Mesothelial cell of epicardium (in vitro differentiated cells): ENCODE results near the gene ITGA6. TPM values are rescaled to one million over a fixed set of nuclear protein-coding genes. Genes with fewer than 3 reads are reported as not detected.

Experiments used
- DNase-seq, 2 experiments: peaks; one replicate each; pipeline ENCODE4 v3.0.0; 2021; ENCODE audit warnings: low spot score in 2 of 2; ENCODE audit not compliant: unreplicated experiment in 2 of 2
- H3K27ac Mint-ChIP-seq: 2 replicates; pipeline ENCODE4 v1.8.0; 2021; ENCODE audit warnings: mixed read lengths
- H3K27me3 Mint-ChIP-seq: 2 replicates; pipeline ENCODE4 v1.8.0; 2021; ENCODE audit warnings: low read depth, mixed read lengths
- H3K36me3 Mint-ChIP-seq: 2 replicates; pipeline ENCODE4 v1.8.0; 2021; ENCODE audit warnings: mixed read lengths
- H3K4me1 Mint-ChIP-seq: 2 replicates; pipeline ENCODE4 v1.8.0; 2021; ENCODE audit warnings: mixed read lengths
- H3K4me3 Mint-ChIP-seq: 2 replicates; pipeline ENCODE4 v1.8.0; 2021; ENCODE audit warnings: mild to moderate bottlenecking, moderate library complexity, mixed read lengths
- H3K9me3 Mint-ChIP-seq: 2 replicates; pipeline ENCODE4 v1.8.0; 2021; ENCODE audit warnings: mixed read lengths
- total RNA-seq: library from RNA; stranded (reverse); gene quantifications from 3 replicates; pipeline ENCODE4 v1.2.1, GENCODE V29; 2021
- TF ChIP-seq, protein P1 (sequence below): fragments of 200-600 bp; sonication (generic); IDR thresholded peaks from one replicate; pipeline ENCODE4 v1.5.0; 2021; ENCODE audit warnings: antibody characterized with exemption; ENCODE audit not compliant: unreplicated experiment

ITGA6 gene
- total RNA-seq, 1 donor from 2014 or later, result 40.5 TPM

DNA sequence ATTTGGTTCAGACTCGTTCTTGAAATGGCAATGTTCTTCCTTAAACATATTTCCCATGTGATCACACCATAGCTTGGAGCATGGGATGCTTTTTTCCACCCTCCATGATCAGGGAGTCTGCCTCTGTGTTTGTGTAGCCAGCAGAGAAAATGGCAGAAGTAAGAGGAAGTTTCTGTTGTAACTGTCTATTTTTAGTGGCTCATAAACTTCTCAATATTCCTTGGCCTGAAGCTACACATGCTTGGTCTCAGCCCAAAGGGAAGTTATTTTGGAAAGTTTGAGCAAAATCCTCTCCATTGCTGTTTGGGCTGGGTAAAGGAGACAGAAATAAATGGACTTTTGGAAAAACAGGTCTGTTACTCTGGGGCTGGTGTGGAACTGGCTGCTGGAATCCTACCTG lies 33.4 kb upstream of the ITGA6 start:
- no peak overlapping the region for H3K4me3 Mint-ChIP-seq
- no peak for DNase-seq
- no peaks in the 10 kb centered on the region for H3K27me3 Mint-ChIP-seq
- no peak overlapping the region for H3K27ac Mint-ChIP-seq
- H3K9me3 Mint-ChIP-seq, result no peaks in the 10 kb centered on the region
- H3K4me1 Mint-ChIP-seq, result peaks cover 6% of the 10 kb centered on the region
- TF ChIP-seq, protein P1, sequence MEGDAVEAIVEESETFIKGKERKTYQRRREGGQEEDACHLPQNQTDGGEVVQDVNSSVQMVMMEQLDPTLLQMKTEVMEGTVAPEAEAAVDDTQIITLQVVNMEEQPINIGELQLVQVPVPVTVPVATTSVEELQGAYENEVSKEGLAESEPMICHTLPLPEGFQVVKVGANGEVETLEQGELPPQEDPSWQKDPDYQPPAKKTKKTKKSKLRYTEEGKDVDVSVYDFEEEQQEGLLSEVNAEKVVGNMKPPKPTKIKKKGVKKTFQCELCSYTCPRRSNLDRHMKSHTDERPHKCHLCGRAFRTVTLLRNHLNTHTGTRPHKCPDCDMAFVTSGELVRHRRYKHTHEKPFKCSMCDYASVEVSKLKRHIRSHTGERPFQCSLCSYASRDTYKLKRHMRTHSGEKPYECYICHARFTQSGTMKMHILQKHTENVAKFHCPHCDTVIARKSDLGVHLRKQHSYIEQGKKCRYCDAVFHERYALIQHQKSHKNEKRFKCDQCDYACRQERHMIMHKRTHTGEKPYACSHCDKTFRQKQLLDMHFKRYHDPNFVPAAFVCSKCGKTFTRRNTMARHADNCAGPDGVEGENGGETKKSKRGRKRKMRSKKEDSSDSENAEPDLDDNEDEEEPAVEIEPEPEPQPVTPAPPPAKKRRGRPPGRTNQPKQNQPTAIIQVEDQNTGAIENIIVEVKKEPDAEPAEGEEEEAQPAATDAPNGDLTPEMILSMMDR, result no peak
- no peaks in the 10 kb centered on the region for H3K36me3 Mint-ChIP-seq

DNA sequence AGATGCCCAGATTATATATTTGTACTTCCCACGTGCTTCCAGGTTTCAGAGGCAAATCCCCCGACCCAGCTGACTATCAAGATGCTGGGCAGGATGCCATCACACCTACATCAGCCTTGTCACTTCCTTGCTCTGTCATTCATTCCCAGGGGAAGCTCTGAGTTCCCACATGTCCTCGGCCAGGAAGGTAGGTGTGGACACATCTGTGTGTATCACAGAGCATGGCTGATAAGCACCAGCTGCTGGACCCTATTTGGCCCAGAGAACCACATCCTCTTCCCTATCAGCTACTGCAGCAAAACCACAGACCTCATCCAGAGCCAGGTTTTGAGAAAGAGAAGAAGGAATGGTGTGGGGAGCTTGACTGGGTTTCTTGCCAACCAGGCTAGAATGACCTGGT lies 31.9 kb upstream of the ITGA6 start:
- H3K4me1 Mint-ChIP-seq, result peaks cover 2% of the 10 kb centered on the region
- H3K27ac Mint-ChIP-seq, result no peak overlapping the region
- TF ChIP-seq, protein P1, result no peak
- no peaks in the 10 kb centered on the region for H3K27me3 Mint-ChIP-seq
- H3K9me3 Mint-ChIP-seq, result no peaks in the 10 kb centered on the region
- H3K4me3 Mint-ChIP-seq, result no peak overlapping the region
- no peak for DNase-seq
- no peaks in the 10 kb centered on the region for H3K36me3 Mint-ChIP-seq

DNA sequence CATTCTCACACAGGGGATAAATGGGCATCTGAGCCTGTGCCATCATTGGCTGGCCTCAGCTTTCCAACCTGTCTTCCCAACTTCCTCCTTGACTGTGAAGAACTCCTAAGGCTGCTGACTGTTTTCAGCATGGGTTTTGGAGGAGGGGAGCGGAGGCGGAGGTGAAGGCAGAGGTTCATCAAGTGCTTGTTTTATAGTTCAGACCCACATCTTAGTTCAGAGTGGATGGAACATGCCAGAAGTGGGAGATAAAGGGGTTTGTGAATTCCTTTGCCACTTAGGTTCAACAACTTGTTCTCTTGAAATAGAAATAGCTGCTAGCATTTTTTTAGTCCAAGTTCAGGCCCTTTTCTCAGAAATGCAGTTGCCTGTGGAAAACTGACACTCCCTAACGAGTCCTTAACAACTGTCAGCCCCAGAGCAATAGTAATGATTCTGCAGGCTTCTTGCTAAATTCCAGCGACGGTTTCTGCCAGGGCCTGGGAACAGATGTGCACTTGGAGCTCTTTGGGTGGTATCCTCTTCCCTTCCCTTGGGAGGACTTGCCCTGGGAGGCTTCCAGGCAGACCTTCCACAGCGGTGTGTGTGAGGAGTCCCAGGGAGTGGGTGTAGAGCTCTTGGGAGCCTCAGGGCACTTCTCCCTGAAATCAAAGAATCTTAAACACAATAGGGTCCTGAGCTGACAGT lies 30.1 kb upstream of the ITGA6 start:
- no peak overlapping the region for H3K4me3 Mint-ChIP-seq
- no peaks in the 10 kb centered on the region for H3K36me3 Mint-ChIP-seq
- H3K9me3 Mint-ChIP-seq, result no peaks in the 10 kb centered on the region
- no peak for DNase-seq
- H3K27me3 Mint-ChIP-seq, result no peaks in the 10 kb centered on the region
- no peaks in the 10 kb centered on the region for H3K4me1 Mint-ChIP-seq
- peak overlapping the region; percentile 25 for H3K27ac Mint-ChIP-seq
- TF ChIP-seq, protein P1, result no peak

DNA sequence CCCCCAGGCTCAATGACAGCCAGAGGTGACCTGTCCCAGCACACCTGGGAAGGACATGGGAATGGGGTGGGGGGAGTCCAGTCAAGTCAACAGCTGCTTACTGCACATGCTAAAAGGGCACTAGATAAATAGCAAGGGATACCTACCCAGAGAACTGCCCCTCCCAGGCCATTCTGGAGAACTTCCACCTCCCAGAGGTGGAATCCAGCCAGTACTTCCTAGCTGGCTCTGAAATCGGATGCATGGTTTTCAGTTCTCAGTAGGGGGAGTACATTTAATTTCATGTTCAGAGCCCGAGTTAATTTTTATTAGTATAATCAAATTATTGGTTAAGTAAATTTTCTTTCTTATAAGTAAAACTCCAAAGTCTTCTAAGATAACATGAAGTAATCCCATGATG lies 28.9 kb upstream of the ITGA6 start:
- no peaks in the 10 kb centered on the region for H3K9me3 Mint-ChIP-seq

DNA sequence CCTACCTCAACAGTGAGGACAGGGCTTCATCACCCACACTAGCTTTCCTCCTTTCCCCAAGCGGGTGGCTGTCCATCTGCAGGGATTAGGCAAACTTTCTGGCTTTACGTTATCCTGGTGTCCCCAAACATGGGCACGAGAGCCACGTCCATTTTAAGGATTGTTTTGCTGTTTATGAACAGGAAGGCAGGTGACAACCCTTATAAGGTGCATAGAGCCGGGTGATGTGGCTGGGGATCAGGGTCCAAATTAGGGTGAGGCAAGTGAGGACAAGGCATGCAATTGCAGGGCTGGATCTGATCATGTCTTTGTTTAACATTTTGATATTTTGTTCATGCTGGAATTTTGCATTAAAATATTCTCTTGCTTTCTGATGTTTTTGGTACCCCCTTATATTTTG lies 27.6 kb upstream of the ITGA6 start:
- no peaks in the 10 kb centered on the region for H3K36me3 Mint-ChIP-seq
- TF ChIP-seq, protein P1, result no peak
- H3K4me1 Mint-ChIP-seq, result peaks cover 14% of the 10 kb centered on the region
- no peaks in the 10 kb centered on the region for H3K9me3 Mint-ChIP-seq
- H3K27me3 Mint-ChIP-seq, result no peaks in the 10 kb centered on the region
- H3K27ac Mint-ChIP-seq, result no peak overlapping the region
- H3K4me3 Mint-ChIP-seq, result no peak overlapping the region
- DNase-seq, result no peak

More for the DNA sequence above, 28.9 kb upstream of the ITGA6 start:
- no peak for DNase-seq
- Mint-ChIP-seq H3K27ac (no peak overlapping the region), H3K4me3 (no peak overlapping the region), H3K27me3 (no peaks in the 10 kb centered on the region), H3K36me3 (no peaks in the 10 kb centered on the region), H3K4me1 (peaks cover 2% of the 10 kb centered on the region)
- TF ChIP-seq, protein P1, result no peak
